ENCODE data around the gene BRD1.
"Not testable (repeated sequence)": the region's sequence is repeated elsewhere in the genome, so short reads cannot be mapped to it uniquely, and the experiment has no call there.

Gene BRD1

DNA sequence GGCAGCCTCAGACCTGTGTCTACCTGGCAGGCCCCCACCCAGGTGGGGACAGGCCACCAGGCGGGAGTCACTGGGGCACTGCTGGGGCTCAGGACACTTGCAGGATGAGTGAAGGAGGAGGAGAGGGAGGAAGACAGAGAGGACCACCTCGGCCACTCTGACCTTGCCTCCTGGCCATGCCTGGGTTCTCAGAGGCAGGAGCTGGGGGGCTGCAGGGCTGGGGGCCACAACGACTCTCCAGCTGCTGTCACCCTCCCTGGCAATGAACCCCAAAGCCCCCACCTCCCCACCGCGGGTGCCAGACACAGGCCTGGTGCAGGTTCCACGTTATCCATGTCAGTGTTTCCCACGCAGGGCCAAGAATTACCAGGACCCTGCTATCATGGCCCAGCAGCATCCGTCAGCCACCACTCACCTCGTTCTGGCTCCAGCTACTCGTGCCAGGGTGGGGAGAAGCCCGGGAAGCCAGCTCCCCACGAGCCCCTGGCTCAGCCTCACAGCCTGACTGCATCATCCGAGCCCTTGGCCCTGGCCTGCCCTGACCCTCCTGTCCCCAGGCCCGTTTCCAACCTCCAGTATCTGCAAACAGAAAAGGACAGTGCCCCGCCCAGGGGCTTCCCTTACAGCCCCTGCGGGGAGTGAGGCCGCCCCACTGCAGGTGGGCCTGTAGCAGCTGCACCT is 62.4 kb downstream of the BRD1 start:
- Histone ChIP-seq H3K4me3 (ENCODE audit: low read length) (no peak overlapping the region), H3K36me3 (ENCODE audit: control insufficient read depth, low read depth, low read length) (no peaks in the 10 kb centered on the region), H3K27me3 (ENCODE audit: control insufficient read depth, insufficient read depth, low read length) (no peaks in the 10 kb centered on the region), H3K27ac (ENCODE audit: low read length) (no peak overlapping the region), H3K9ac (ENCODE audit: low read length) (no peak overlapping the region), H3K9me3 (ENCODE audit: control insufficient read depth, low read depth, low read length) (no peaks in the 10 kb centered on the region), H3K4me1 (ENCODE audit: control insufficient read depth, low read depth, low read length) (no peaks in the 10 kb centered on the region)

DNA sequence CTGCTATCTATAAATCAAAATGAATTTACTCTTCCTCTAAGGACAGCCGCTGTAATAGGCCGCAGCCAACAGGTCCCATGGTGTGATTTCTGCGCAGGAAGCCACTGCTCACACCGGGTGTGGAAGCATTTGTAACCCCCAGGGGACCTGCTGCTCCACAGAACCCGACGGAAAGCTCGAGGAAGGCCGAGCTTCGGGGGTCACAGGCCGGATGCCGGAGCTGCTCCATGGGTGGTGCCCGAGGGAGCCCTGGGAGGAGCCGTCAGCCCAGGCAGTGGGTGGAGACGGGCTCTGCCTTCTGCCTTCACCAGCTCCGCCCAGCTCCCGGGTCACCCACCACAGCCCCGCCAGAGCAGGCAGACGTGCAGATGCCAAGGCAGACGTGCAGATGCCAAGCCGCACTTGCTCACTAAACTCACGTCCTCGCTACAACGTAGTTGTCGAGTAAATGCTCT is 63.5 kb downstream of the BRD1 start:
- Histone ChIP-seq H3K9ac (ENCODE audit: low read length) (no peak overlapping the region), H3K9me3 (ENCODE audit: control insufficient read depth, low read depth, low read length) (no peaks in the 10 kb centered on the region), H3K4me1 (ENCODE audit: control insufficient read depth, low read depth, low read length) (no peaks in the 10 kb centered on the region), H3K27me3 (ENCODE audit: control insufficient read depth, insufficient read depth, low read length) (no peaks in the 10 kb centered on the region), H3K4me3 (ENCODE audit: low read length) (no peak overlapping the region), H3K36me3 (ENCODE audit: control insufficient read depth, low read depth, low read length) (no peaks in the 10 kb centered on the region), H3K27ac (ENCODE audit: low read length) (no peak overlapping the region)

DNA sequence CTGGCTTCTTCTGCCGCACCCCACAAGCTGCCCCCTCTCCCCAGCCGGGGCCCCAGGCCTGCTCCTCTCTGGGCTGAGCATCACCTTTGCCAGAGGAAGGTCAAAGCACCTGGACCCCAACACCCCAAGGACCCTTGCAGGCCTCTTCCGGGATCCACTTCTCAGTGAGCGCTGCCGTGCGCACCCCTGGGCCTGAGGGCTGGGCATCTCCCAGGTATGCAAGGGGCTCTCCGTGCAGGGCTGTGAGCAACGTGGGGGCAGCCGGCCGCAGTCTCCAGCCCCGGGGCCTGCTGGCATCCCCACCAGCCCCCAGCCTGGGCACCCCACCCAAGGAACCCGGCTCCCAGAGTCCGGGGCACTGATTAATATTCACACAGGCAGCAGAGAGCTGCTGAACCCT is 64.0 kb downstream of the BRD1 start:
- H3K4me3 ChIP-seq (ENCODE audit: low read length) = no peak overlapping the region
- no peaks in the 10 kb centered on the region for H3K4me1 ChIP-seq (ENCODE audit: control insufficient read depth, low read depth, low read length)
- H3K27me3 ChIP-seq (ENCODE audit: control insufficient read depth, insufficient read depth, low read length) = no peaks in the 10 kb centered on the region
- H3K9me3 ChIP-seq (ENCODE audit: control insufficient read depth, low read depth, low read length) = no peaks in the 10 kb centered on the region
- no peaks in the 10 kb centered on the region for H3K36me3 ChIP-seq (ENCODE audit: control insufficient read depth, low read depth, low read length)
- no peak overlapping the region for H3K9ac ChIP-seq (ENCODE audit: low read length)
- no peak overlapping the region for H3K27ac ChIP-seq (ENCODE audit: low read length)

DNA sequence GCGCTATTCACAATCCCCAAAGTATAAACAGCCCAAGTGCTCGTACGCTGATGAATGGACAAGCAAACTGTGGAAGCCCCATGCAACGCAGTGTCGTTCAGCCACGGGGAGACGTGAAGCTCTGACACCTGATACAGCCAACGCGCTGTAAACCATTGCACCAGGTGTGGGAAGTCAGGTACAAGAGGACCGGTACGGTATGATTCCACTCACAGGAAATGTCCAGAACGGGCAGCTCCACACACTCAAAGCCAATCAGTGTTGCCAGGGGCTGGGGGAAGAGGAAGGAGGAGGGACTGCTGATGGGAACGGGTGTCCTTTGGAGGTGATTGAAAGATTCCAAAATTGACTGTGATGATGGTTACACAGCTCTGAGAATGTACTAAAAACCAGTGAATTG is 64.5 kb downstream of the BRD1 start:
- no peak overlapping the region for H3K4me3 ChIP-seq (ENCODE audit: low read length)
- no peaks in the 10 kb centered on the region for H3K4me1 ChIP-seq (ENCODE audit: control insufficient read depth, low read depth, low read length)
- H3K27me3 ChIP-seq (ENCODE audit: control insufficient read depth, insufficient read depth, low read length) = no peaks in the 10 kb centered on the region
- no peak overlapping the region for H3K27ac ChIP-seq (ENCODE audit: low read length)
- no peaks in the 10 kb centered on the region for H3K36me3 ChIP-seq (ENCODE audit: control insufficient read depth, low read depth, low read length)
- no peak overlapping the region for H3K9ac ChIP-seq (ENCODE audit: low read length)
- H3K9me3 ChIP-seq (ENCODE audit: control insufficient read depth, low read depth, low read length) = no peaks in the 10 kb centered on the region

DNA sequence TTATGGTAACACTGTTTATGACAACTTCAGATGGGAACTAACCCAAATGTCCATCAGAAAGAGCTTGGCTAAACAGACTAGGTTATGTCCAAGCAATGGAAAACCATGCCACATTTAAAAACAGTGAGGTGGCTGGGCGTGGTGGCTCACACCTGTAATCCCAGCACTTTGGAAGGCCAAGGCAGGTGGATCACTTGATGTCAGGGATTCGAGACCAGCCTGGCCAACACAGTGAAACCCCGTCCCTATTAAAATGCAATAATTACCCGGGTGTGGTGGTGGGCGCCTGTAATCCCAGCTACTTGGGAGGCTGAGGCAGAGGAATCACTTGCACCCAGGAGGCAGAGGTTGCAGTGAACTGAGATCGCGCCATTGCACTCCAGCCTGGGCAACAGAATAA is 65.1 kb downstream of the BRD1 start:
- H3K9me3 ChIP-seq (ENCODE audit: control insufficient read depth, low read depth, low read length); H3K9ac ChIP-seq (ENCODE audit: low read length); H3K27ac ChIP-seq (ENCODE audit: low read length); H3K4me3 ChIP-seq (ENCODE audit: low read length); H3K27me3 ChIP-seq (ENCODE audit: control insufficient read depth, insufficient read depth, low read length); H3K4me1 ChIP-seq (ENCODE audit: control insufficient read depth, low read depth, low read length); H3K36me3 ChIP-seq (ENCODE audit: control insufficient read depth, low read depth, low read length): not testable (repeated sequence)

DNA sequence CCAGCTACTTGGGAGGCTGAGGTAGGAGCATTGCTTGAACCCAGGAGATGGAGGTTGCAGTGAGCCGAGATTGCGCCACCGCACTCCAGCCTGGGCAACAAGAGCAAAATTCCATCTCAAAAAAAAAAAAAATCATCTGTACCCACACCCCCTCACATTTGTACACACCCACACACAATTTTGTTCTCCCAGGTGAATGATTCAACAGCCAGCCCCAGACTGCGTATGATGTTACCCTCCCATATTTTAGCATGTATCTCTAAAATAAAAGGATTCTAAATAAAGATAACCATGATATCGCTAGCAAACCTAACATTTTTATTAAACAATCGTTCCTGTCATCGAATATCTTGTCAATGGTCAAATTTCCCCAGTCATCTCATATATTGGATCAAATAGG is 65.8 kb downstream of the BRD1 start:
- H3K27me3 ChIP-seq (ENCODE audit: control insufficient read depth, insufficient read depth, low read length) = no peaks in the 10 kb centered on the region
- H3K4me1 ChIP-seq (ENCODE audit: control insufficient read depth, low read depth, low read length) = no peaks in the 10 kb centered on the region

DNA sequence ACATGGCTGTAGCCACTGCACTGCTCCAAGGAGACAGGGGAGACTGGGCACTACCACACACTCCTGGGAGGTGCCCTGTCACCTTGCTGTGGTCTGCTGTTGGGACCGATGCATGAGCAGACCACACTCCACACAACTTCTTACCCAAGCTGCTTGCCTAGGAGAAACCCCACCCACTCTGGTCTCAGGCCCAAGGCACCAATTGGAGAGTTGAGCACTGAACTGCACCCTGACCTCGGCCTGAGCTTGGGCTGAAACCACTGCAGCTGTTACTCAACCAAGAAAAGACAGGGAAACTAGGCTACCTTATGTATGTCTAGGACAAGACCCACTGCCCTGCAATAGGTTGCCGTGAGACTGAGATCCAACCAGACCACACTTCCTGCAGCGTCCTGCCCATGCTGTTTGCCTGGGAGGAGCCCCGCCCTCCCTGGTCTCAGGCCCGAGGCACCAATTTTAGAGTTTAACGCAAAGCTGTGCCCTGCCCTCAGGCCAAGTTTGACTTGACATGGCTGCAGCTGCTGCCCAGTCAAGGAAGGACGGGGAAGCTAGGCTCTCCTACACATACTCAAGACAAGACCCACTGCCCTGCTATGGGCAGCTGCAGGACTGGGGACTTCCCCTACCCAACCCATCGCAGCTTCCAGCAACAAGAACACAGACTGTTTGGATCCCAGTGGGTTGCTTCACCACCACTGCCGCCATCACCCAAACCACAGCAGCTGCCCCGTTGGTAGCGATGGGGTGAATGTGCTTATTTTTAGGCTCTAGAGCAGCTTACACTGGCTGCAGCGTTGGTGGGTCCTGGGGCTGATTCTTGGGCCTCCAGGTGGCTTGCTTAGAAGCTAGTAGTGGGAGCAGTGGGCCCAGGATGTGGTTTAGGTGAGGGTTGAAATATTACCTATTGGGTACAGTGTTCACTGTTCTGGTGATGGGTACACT is 66.8 kb downstream of the BRD1 start:
- Histone ChIP-seq H3K36me3 (ENCODE audit: control insufficient read depth, low read depth, low read length) (no peaks in the 10 kb centered on the region), H3K27me3 (ENCODE audit: control insufficient read depth, insufficient read depth, low read length) (no peaks in the 10 kb centered on the region), H3K9ac (ENCODE audit: low read length) (no peak overlapping the region), H3K4me1 (ENCODE audit: control insufficient read depth, low read depth, low read length) (no peaks in the 10 kb centered on the region), H3K9me3 (ENCODE audit: control insufficient read depth, low read depth, low read length) (no peaks in the 10 kb centered on the region), H3K4me3 (ENCODE audit: low read length) (no peak overlapping the region), H3K27ac (ENCODE audit: low read length) (no peak overlapping the region)

More for the DNA sequence above, 65.8 kb downstream of the BRD1 start:
- Histone ChIP-seq H3K4me3 (ENCODE audit: low read length) (no peak overlapping the region), H3K36me3 (ENCODE audit: control insufficient read depth, low read depth, low read length) (no peaks in the 10 kb centered on the region), H3K27ac (ENCODE audit: low read length) (no peak overlapping the region), H3K9me3 (ENCODE audit: control insufficient read depth, low read depth, low read length) (no peaks in the 10 kb centered on the region), H3K9ac (ENCODE audit: low read length) (no peak overlapping the region)

DNA sequence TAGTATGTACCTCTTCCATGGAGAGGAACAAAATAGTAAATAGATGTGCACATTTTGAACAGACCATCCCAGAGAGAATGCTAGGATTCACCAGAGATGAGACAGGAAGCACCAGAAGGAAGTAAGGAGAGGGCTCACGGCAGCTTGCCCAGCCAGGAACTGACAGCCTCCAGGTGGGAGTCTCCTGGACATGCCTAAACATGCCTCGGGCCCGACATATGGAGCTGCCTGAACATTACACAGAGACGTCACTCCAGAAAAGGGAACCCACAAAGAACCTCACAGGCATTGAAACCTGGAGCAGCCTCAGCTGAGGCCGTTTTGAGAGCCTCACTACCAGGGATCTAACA is 67.4 kb downstream of the BRD1 start:
- Histone ChIP-seq H3K4me3 (ENCODE audit: low read length) (no peak overlapping the region), H3K36me3 (ENCODE audit: control insufficient read depth, low read depth, low read length) (no peaks in the 10 kb centered on the region), H3K27ac (ENCODE audit: low read length) (no peak overlapping the region), H3K9ac (ENCODE audit: low read length) (no peak overlapping the region), H3K4me1 (ENCODE audit: control insufficient read depth, low read depth, low read length) (no peaks in the 10 kb centered on the region), H3K9me3 (ENCODE audit: control insufficient read depth, low read depth, low read length) (no peaks in the 10 kb centered on the region), H3K27me3 (ENCODE audit: control insufficient read depth, insufficient read depth, low read length) (no peaks in the 10 kb centered on the region)

DNA sequence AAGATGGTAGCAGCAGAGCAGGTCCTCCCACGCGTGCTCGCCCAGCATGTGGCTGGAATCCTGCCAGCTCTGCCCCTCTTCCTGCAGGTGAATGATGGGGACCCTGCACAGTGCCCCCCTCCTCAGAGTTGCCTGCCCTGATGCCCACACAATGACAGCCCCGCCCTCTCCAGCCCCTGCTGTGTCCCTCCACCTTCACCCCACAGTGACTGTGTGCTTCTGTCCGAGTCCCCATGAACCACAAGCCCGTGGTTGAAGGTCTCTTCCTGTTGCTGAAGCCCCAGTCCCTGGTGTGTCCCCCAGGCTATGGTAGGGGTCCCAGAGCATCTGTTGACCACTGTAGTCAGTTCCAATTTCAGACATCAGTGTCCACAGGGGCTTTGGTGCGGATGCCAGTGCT is 71.0 kb downstream of the BRD1 start:
- no peaks in the 10 kb centered on the region for H3K9me3 ChIP-seq (ENCODE audit: control insufficient read depth, low read depth, low read length)
- H3K27me3 ChIP-seq (ENCODE audit: control insufficient read depth, insufficient read depth, low read length) = no peaks in the 10 kb centered on the region

DNA sequence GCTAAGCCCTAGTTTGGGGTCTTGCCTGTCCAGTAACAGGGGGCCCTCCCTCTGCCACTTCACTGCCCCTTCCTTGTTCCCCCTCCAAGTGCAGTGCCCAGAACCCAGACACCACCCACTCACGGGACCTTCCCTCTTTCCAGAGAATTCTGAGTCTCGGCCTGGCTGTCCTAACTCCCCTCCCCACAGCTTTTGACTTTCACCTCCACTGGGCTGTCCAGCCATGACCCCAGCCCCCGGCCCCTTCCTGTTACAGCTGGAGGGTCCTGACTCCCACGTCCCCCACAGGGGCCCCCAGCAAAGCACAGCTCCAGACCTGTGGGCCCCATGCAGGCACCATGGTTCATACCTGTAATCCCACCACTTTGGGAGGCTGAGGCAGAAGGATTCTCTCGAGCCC is 71.5 kb downstream of the BRD1 start:
- Histone ChIP-seq H3K9me3 (ENCODE audit: control insufficient read depth, low read depth, low read length) (no peaks in the 10 kb centered on the region), H3K27ac (ENCODE audit: low read length) (no peak overlapping the region), H3K27me3 (ENCODE audit: control insufficient read depth, insufficient read depth, low read length) (no peaks in the 10 kb centered on the region), H3K4me3 (ENCODE audit: low read length) (no peak overlapping the region), H3K36me3 (ENCODE audit: control insufficient read depth, low read depth, low read length) (no peaks in the 10 kb centered on the region), H3K9ac (ENCODE audit: low read length) (no peak overlapping the region), H3K4me1 (ENCODE audit: control insufficient read depth, low read depth, low read length) (no peaks in the 10 kb centered on the region)

More for the DNA sequence above, 71.0 kb downstream of the BRD1 start:
- Histone ChIP-seq H3K4me3 (ENCODE audit: low read length) (no peak overlapping the region), H3K4me1 (ENCODE audit: control insufficient read depth, low read depth, low read length) (no peaks in the 10 kb centered on the region), H3K27ac (ENCODE audit: low read length) (no peak overlapping the region), H3K9ac (ENCODE audit: low read length) (no peak overlapping the region), H3K36me3 (ENCODE audit: control insufficient read depth, low read depth, low read length) (no peaks in the 10 kb centered on the region)

DNA sequence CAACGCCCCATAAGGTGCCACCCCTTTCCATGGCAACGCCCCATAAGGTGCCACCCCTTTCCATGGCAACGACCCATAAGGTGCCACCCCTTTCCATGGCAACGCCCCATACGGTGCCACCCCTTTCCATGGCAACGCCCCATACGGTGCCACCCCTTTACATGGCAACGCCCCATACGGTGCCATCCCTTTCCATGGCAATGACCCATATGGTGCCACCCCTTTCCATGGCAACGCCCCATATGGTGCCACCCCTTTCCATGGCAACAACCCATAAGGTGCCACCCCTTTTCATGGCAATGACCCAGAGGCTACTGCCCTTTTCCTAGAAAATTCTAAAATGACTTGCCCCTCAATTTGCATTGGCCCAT is 72.1 kb downstream of the BRD1 start:
- Histone ChIP-seq H3K9ac (ENCODE audit: low read length) (no peak overlapping the region), H3K4me1 (ENCODE audit: control insufficient read depth, low read depth, low read length) (no peaks in the 10 kb centered on the region), H3K27ac (ENCODE audit: low read length) (no peak overlapping the region)

More for the DNA sequence above, 72.1 kb downstream of the BRD1 start:
- Histone ChIP-seq H3K9me3 (ENCODE audit: control insufficient read depth, low read depth, low read length) (no peaks in the 10 kb centered on the region), H3K4me3 (ENCODE audit: low read length) (no peak overlapping the region), H3K36me3 (ENCODE audit: control insufficient read depth, low read depth, low read length) (no peaks in the 10 kb centered on the region), H3K27me3 (ENCODE audit: control insufficient read depth, insufficient read depth, low read length) (no peaks in the 10 kb centered on the region)
